Omental fat pad (tissue), 4 donors: ENCODE data around the gene ARL15. TPM values are rescaled to one million over a fixed set of nuclear protein-coding genes. Genes with fewer than 3 reads are reported as not detected.

Experiments
- ATAC-seq: fragments of 150-250 bp; one replicate; pipeline ENCODE4 v1.9.1; 2016; ENCODE audit warnings: mild to moderate bottlenecking, moderate library complexity; ENCODE audit not compliant: low FRiP score
- DNase-seq: peaks from one replicate; pipeline ENCODE4 v3.0.0-alpha.2; 2019; ENCODE audit warnings: low spot score
- CTCF ChIP-seq, 3 donors: fragments of 450-650 bp; IDR thresholded peaks; one replicate each; pipeline ENCODE4 v1.5.1; 2016 to 2017; ENCODE audit warnings: antibody characterized with exemption in 3 of 3, mild to moderate bottlenecking in 3 of 3, moderate library complexity in 2 of 3
- total RNA-seq, 4 donors: library from RNA; depleted of rRNA; stranded (reverse); fragments of >200 nt; gene quantifications; one replicate each; pipeline ENCODE4 v1.1.0, GENCODE V29; 2016

ARL15 gene
- total RNA-seq, 4 donors from 2014 or later = 18.9 to 39.2 (median 29.9) TPM

GRCh38 chr5:54215233-54215736 lies 95.1 kb downstream of the ARL15 start:
- no peak for ATAC-seq
- TF ChIP-seq CTCF (IDR thresholded peaks at IDR 0.05) = no peak
- DNase-seq = no peak

GRCh38 chr5:54214722-54215121 lies 95.7 kb downstream of the ARL15 start:
- DNase-seq = no peak
- ATAC-seq = no peak
- no peak for TF ChIP-seq CTCF (IDR thresholded peaks at IDR 0.05)

GRCh38 chr5:54212331-54212730 lies 98.0 kb downstream of the ARL15 start:
- ATAC-seq (no peak), DNase-seq (no peak)
- no peak for TF ChIP-seq CTCF (IDR thresholded peaks at IDR 0.05)

- DNase-seq (no peak), ATAC-seq (no peak)
- no peak for TF ChIP-seq CTCF (IDR thresholded peaks at IDR 0.05)
Observed at GRCh38 chr5:54211912-54212311, 98.5 kb downstream of the ARL15 start.

GRCh38 chr5:54207566-54207965 lies 102.8 kb downstream of the ARL15 start:
- TF ChIP-seq CTCF (IDR thresholded peaks at IDR 0.05) = no peak
- ATAC-seq (no peak), DNase-seq (no peak)

GRCh38 chr5:54206580-54207229 lies 103.7 kb downstream of the ARL15 start:
- ATAC-seq (no peak), DNase-seq (no peak)
- no peak for TF ChIP-seq CTCF (IDR thresholded peaks at IDR 0.05)

GRCh38 chr5:54205918-54206317 lies 104.5 kb downstream of the ARL15 start:
- no peak for ATAC-seq
- no peak for DNase-seq
- TF ChIP-seq CTCF (IDR thresholded peaks at IDR 0.05) = no peak
